Mucosa of descending colon (tissue), 3 donors: ENCODE measurements around the gene XPR1. TPM values are rescaled to one million over a fixed set of nuclear protein-coding genes. Genes with fewer than 3 reads are reported as not detected.

Experiments
- ATAC-seq: fragments of 200-7000 bp; cut with Tn5 transposase; one replicate; pipeline ENCODE4 v1.9.1; 2020; ENCODE audit warnings: mild to moderate bottlenecking, moderate library complexity
- DNase-seq, 3 donors: peaks; one replicate each; pipeline ENCODE4 v3.0.0-alpha.2; 2020
- H3K36me3 ChIP-seq: fragments of 200-600 bp; one replicate; pipeline ENCODE4 v1.8.0; 2021; ENCODE audit warnings: low read depth, mild to moderate bottlenecking
- H3K4me1 ChIP-seq: fragments of 200-600 bp; one replicate; pipeline ENCODE4 v1.8.0; 2021; ENCODE audit warnings: low read depth, mild to moderate bottlenecking
- H3K4me3 ChIP-seq: fragments of 200-600 bp; one replicate; pipeline ENCODE4 v1.8.0; 2021; ENCODE audit warnings: mild to moderate bottlenecking
- H3K9me3 ChIP-seq: fragments of 200-600 bp; one replicate; pipeline ENCODE4 v1.8.0; 2021; ENCODE audit warnings: mild to moderate bottlenecking
- intact Hi-C, 2 donors: fragments of 100-400 bp; cut with DNase I in 1 of 2; cut with micrococcal nuclease in 1 of 2; formaldehyde crosslinking; loops; one replicate each; pipeline versions ENCODE4 v1.11.0 to v1.11.1; 2022; cut with DNase I, micrococcal nuclease
- total RNA-seq, 3 donors: library from RNA; stranded (reverse); fragmentation: NEBNext Ultra II Directional in 2 of 3; extraction: Animal tissue kit (Norgen Biotek cat#: 25700) in 2 of 3; gene quantifications; one replicate each; pipeline versions ENCODE4 v1.2.1 to v1.2.4, GENCODE V29; 2021 to 2023
- TF ChIP-seq, protein P1 (sequence below): fragments of 200-600 bp; IDR thresholded peaks from one replicate; pipeline ENCODE4 v1.8.0; 2022; ENCODE audit warnings: antibody characterized with exemption, mild to moderate bottlenecking
- donor health status: DM: no; HTN: no; CAD: no; lungs with moderate emphysema.
- donor health status: DM: no; HTN: no; CAD: no.
- donor health status: DM: no; HTN: yes; CAD: no.

XPR1 gene
- total RNA-seq, 3 donors from 2014 or later = 31.6 to 64.9 (median 34.6) TPM

DNA sequence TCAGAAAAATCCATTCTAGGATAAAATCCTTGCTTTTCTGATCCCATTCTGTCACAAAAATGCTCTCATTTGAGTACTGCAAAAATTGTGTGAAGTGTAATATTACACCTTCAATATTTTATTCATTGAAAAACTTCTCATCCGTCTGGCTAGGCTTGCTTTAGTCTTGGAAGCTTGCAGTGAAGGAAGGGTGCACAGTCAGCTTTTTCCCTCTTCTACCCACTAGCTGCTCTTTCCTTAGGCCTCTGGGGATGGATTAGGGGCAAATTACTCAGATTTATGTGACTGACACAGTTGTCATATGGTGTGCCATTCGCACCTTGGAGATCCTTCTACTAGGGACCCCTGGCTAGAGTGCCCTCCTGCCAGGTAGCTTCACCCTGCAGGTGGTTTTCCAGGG is 40.9 kb upstream of the XPR1 start:
- Histone ChIP-seq H3K4me1 (no peaks in the 10 kb centered on the region), H3K4me3 (no peak overlapping the region), H3K9me3 (no peaks in the 10 kb centered on the region), H3K36me3 (no peaks in the 10 kb centered on the region)
- no peak for DNase-seq
- intact Hi-C loops = no loop called here
- TF ChIP-seq, protein P1, sequence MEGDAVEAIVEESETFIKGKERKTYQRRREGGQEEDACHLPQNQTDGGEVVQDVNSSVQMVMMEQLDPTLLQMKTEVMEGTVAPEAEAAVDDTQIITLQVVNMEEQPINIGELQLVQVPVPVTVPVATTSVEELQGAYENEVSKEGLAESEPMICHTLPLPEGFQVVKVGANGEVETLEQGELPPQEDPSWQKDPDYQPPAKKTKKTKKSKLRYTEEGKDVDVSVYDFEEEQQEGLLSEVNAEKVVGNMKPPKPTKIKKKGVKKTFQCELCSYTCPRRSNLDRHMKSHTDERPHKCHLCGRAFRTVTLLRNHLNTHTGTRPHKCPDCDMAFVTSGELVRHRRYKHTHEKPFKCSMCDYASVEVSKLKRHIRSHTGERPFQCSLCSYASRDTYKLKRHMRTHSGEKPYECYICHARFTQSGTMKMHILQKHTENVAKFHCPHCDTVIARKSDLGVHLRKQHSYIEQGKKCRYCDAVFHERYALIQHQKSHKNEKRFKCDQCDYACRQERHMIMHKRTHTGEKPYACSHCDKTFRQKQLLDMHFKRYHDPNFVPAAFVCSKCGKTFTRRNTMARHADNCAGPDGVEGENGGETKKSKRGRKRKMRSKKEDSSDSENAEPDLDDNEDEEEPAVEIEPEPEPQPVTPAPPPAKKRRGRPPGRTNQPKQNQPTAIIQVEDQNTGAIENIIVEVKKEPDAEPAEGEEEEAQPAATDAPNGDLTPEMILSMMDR = no peak
- ATAC-seq = no peak

- no peaks in the 10 kb centered on the region for H3K4me1 ChIP-seq
- TF ChIP-seq, protein P1 = no peak
- H3K4me3 ChIP-seq = no peak overlapping the region
- intact Hi-C loops = no loop called here
- H3K36me3 ChIP-seq = no peaks in the 10 kb centered on the region
- H3K9me3 ChIP-seq = no peaks in the 10 kb centered on the region
- ATAC-seq (no peak), DNase-seq (no peak)
These were observed 38.4 kb upstream of the XPR1 start for GRCh38 chr1:180593382-180593781.

DNA sequence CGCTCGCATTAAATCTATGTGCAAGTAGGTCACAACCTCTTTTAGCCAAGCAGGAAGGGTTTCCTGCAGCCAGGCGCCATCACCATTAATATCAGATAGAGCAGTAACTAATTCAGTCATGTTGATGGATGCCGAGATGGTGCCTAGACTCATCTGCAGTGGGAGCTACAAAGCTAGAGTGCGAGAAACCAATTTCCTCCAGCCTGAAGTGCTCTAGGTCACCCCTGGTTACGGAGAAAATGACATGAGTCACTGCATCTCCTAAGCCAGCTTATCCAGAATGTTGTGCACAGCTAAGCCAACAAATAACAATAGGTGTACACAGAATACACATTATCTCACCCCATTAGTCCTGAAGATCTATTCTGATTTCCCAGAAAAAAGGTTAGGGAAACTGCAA is 37.1 kb upstream of the XPR1 start:
- ATAC-seq = no peak
- Histone ChIP-seq H3K4me1 (no peaks in the 10 kb centered on the region), H3K36me3 (no peaks in the 10 kb centered on the region), H3K4me3 (no peak overlapping the region), H3K9me3 (no peaks in the 10 kb centered on the region)
- DNase-seq = no peak
- intact Hi-C loops = no loop called here
- TF ChIP-seq, protein P1 = no peak

DNA sequence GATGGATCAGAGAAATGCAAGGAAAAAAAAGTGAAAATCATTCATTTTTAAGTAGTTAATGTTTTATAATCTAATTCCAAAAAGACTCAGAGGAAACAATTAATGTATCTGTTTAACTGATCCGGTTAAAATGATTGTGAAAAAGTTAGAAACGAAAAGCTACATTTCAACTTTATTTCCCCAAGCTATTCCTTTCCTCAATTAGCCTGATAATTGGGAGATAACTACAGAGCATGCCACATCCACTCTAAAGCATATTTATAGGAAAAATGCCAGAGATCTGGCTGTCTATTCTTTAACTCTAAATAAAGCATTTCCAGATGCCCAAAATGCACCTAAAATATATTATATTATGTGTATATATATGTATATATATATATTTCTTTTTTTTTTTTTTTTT is 35.9 kb upstream of the XPR1 start:
- DNase-seq (no peak), ATAC-seq (no peak)
- intact Hi-C loops = no loop called here
- Histone ChIP-seq H3K4me1 (no peaks in the 10 kb centered on the region), H3K9me3 (no peaks in the 10 kb centered on the region), H3K4me3 (no peak overlapping the region), H3K36me3 (no peaks in the 10 kb centered on the region)
- TF ChIP-seq, protein P1 = no peak

GRCh38 chr1:180597520-180597919 is 34.3 kb upstream of the XPR1 start:
- Histone ChIP-seq H3K36me3 (no peaks in the 10 kb centered on the region), H3K4me1 (no peaks in the 10 kb centered on the region), H3K4me3 (no peak overlapping the region), H3K9me3 (no peaks in the 10 kb centered on the region)
- TF ChIP-seq, protein P1 = no peak
- ATAC-seq (no peak), DNase-seq (no peak)
- intact Hi-C loops = no loop called here

DNA sequence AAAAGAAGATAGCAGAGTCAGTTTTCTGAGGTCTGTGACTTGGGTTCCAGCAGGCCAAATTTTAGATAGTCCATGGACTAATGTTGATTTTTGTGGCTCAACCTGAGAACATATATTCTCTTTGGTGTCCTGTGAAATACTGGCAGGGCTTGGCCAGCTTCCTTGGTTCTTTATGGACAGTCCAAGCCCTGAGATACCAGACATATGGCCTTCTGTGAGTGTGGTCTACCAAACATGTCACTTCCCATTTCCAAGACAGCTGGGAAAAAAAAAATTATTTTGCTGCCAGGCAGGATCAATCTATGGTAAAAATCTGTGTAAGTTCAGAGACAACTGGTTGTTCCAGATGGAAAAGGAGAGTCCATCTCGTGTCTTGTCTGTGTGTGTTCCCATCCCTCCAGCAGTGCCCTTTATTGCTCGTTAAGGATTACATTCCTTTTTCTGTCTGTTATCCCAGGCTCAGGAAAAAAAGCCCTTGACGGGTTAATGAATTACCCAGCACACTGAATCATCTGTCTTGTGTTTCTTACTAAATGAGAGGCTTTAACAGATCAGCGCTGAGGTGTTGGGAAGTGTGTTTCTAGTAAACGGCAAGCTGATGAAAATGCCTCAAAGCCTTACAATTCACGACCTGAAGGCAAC is 33.4 kb upstream of the XPR1 start:
- intact Hi-C loops = no loop called here
- ATAC-seq (peak; percentile 93), DNase-seq (peak in 1 of 3 donors; percentile 53)
- H3K36me3 ChIP-seq = no peaks in the 10 kb centered on the region
- H3K4me1 ChIP-seq = no peaks in the 10 kb centered on the region
- no peak overlapping the region for H3K4me3 ChIP-seq
- TF ChIP-seq, protein P1 = no peak
- no peaks in the 10 kb centered on the region for H3K9me3 ChIP-seq
